Caco-2 (cell line): Measurements from ENCODE around the gene OAF. TPM values are rescaled to one million over a fixed set of nuclear protein-coding genes. Genes with fewer than 3 reads are reported as not detected.

Source experiments
- BruUV-seq: library from RNA; stranded (reverse); fragments of 400-500 nt; replicated peaks from 2 replicates; lab custom pipeline; 2021; lab: Mats Ljungman, UMichigan
- CTCF ChIA-PET: fragments of 300-600 bp; sonication (Branson Sonifier 250); formaldehyde crosslinking; loops from one replicate; lab custom pipeline; 2022; ENCODE audit warnings: antibody characterized with exemption; lab: Charles Lee
- POLR2A ChIA-PET: fragments of 300-600 bp; sonication (Branson Sonifier 250); formaldehyde crosslinking; loops from one replicate; lab custom pipeline; 2022; ENCODE audit warnings: antibody characterized with exemption; lab: Charles Lee
- DNase-seq, 2 experiments: peaks; one replicate each; pipeline versions ENCODE4 v3.0.0 to v3.0.0-alpha.2; 2020 to 2022
- H3K27me3 ChIP-seq: replicated peaks from 2 replicates; pipeline ENCODE4 v1.6.0; 2011; ENCODE audit warnings: low read length; ENCODE audit not compliant: control insufficient read depth, insufficient read depth
- H3K36me3 ChIP-seq: 2 replicates; pipeline ENCODE4 v1.5.1; 2011; ENCODE audit warnings: low read length; ENCODE audit not compliant: control insufficient read depth, insufficient read depth
- H3K4me1 ChIP-seq: fragments of 250-450 bp; sonication (Bioruptor Pico); 2 replicates; pipeline ENCODE4 v1.5.1; 2020; ENCODE audit warnings: mild to moderate bottlenecking
- H3K4me3 ChIP-seq: 2 replicates; pipeline ENCODE4 v1.5.1; 2011; ENCODE audit warnings: low read depth, mild to moderate bottlenecking, control low read depth, low read length
- H3K9me3 ChIP-seq: fragments of 250-450 bp; sonication (Bioruptor Pico); 2 replicates; pipeline ENCODE4 v1.5.1; 2020; ENCODE audit warnings: mild to moderate bottlenecking, moderate library complexity
- H3K27ac Mint-ChIP-seq: one replicate; pipeline ENCODE4 v1.8.0; 2022; ENCODE audit warnings: mixed read lengths; ENCODE audit not compliant: unreplicated experiment
- H3K27me3 Mint-ChIP-seq: one replicate; pipeline ENCODE4 v1.8.0; 2022; ENCODE audit warnings: mixed read lengths; ENCODE audit not compliant: insufficient read depth, unreplicated experiment
- H3K36me3 Mint-ChIP-seq: one replicate; pipeline ENCODE4 v1.8.0; 2022; ENCODE audit warnings: mild to moderate bottlenecking, mixed read lengths; ENCODE audit not compliant: insufficient read depth, unreplicated experiment
- H3K4me1 Mint-ChIP-seq: one replicate; pipeline ENCODE4 v1.8.0; 2022; ENCODE audit warnings: low read depth, mixed read lengths; ENCODE audit not compliant: unreplicated experiment
- H3K4me3 Mint-ChIP-seq: one replicate; pipeline ENCODE4 v1.8.0; 2022; ENCODE audit warnings: mild to moderate bottlenecking, moderate library complexity, mixed read lengths; ENCODE audit not compliant: unreplicated experiment
- H3K9me3 Mint-ChIP-seq: one replicate; pipeline ENCODE4 v1.8.0; 2022; ENCODE audit warnings: mixed read lengths; ENCODE audit not compliant: unreplicated experiment
- CTCF ChIP-seq, 2 experiments: fragments of 200-600 bp in 1 of 2; IDR thresholded peaks; 1 replicate in 1 of 2; 2 replicates in 1 of 2; pipeline versions ENCODE4 v1.5.1 to v1.8.0; 2011 to 2022; ENCODE audit warnings: antibody characterized with exemption in 1 of 2, control low read depth in 1 of 2, inconsistent platforms in 1 of 2, low read depth in 1 of 2, low read length in 1 of 2, mild to moderate bottlenecking in 1 of 2, moderate library complexity in 1 of 2; ENCODE audit not compliant: insufficient read depth in 1 of 2, severe bottlenecking in 1 of 2, unreplicated experiment in 1 of 2
- intact Hi-C: fragments of 100-400 bp; cut with micrococcal nuclease; formaldehyde crosslinking; loops from one replicate; pipeline ENCODE4 v1.10.0; 2022; ENCODE audit not compliant: unreplicated experiment
- total RNA-seq: library from RNA; stranded (reverse); gene quantifications from 2 replicates; pipeline ENCODE4 v1.2.3, GENCODE V29; 2022

The OAF gene
- total RNA-seq, 1 experiment from 2014 or later, result 31.3 TPM

GRCh38 chr11:120217941-120218694, 7.3 kb downstream of the OAF start:
- no peak for TF ChIP-seq CTCF (IDR thresholded peaks at IDR 0.05; ENCODE audit: insufficient read depth in 1 of 2, low read depth in 1 of 2, low read length in 1 of 2, severe bottlenecking in 1 of 2, unreplicated experiment in 1 of 2)

GRCh38 chr11:120218695-120219033, 7.8 kb downstream of the OAF start:
- Histone ChIP-seq H3K36me3 (peaks cover 4% of the 10 kb centered on the region; the same call in 1 of the 2 replicates), H3K4me1 (peaks cover 11% of the 10 kb centered on the region), H3K4me3 (no peak overlapping the region), H3K9me3 (no peaks in the 10 kb centered on the region), H3K27me3 (no peaks in the 10 kb centered on the region)
- ChIA-PET POLR2A (no interaction called here), CTCF (no interaction called here)
- Mint-ChIP-seq H3K4me1 (peaks cover 12% of the 10 kb centered on the region), H3K27ac (no peak overlapping the region), H3K9me3 (no peaks in the 10 kb centered on the region), H3K36me3 (no peaks in the 10 kb centered on the region), H3K27me3 (no peaks in the 10 kb centered on the region), H3K4me3 (no peak overlapping the region)
- intact Hi-C loops, result no loop called here
- BruUV-seq, result no TSS peak
- no peak for DNase-seq
- no peak for TF ChIP-seq CTCF (IDR thresholded peaks at IDR 0.05; ENCODE audit: insufficient read depth in 1 of 2, low read depth in 1 of 2, low read length in 1 of 2, severe bottlenecking in 1 of 2, unreplicated experiment in 1 of 2)

More at GRCh38 chr11:120217941-120218694, 7.3 kb downstream of the OAF start:
- Histone ChIP-seq H3K27me3 (no peaks in the 10 kb centered on the region), H3K36me3 (peaks cover 4% of the 10 kb centered on the region; the same call in 1 of the 2 replicates), H3K9me3 (no peaks in the 10 kb centered on the region), H3K4me3 (no peak overlapping the region), H3K4me1 (peaks cover 13% of the 10 kb centered on the region)
- no peaks in the 10 kb centered on the region for H3K9me3 Mint-ChIP-seq
- POLR2A ChIA-PET, result no interaction called here
- no peaks in the 10 kb centered on the region for H3K36me3 Mint-ChIP-seq
- no TSS peak for BruUV-seq
- H3K27me3 Mint-ChIP-seq, result no peaks in the 10 kb centered on the region
- CTCF ChIA-PET, result no interaction called here
- no peak overlapping the region for H3K4me3 Mint-ChIP-seq
- intact Hi-C loops, result no loop called here
- DNase-seq, result no peak
- peaks cover 12% of the 10 kb centered on the region for H3K4me1 Mint-ChIP-seq
- H3K27ac Mint-ChIP-seq, result no peak overlapping the region

- H3K4me3 ChIP-seq, result no peak overlapping the region
- H3K27ac Mint-ChIP-seq, result no peak overlapping the region
- peaks cover 12% of the 10 kb centered on the region for H3K4me1 Mint-ChIP-seq
- no peak for TF ChIP-seq CTCF (IDR thresholded peaks at IDR 0.05; ENCODE audit: insufficient read depth in 1 of 2, low read depth in 1 of 2, low read length in 1 of 2, severe bottlenecking in 1 of 2, unreplicated experiment in 1 of 2)
- no peaks in the 10 kb centered on the region for H3K9me3 Mint-ChIP-seq
- H3K27me3 Mint-ChIP-seq, result no peaks in the 10 kb centered on the region
- DNase-seq, result no peak
- ChIA-PET CTCF (no interaction called here), POLR2A (no interaction called here)
- H3K27me3 ChIP-seq, result no peaks in the 10 kb centered on the region
- no peaks in the 10 kb centered on the region for H3K9me3 ChIP-seq
- no peaks in the 10 kb centered on the region for H3K36me3 Mint-ChIP-seq
- peaks cover 3% of the 10 kb centered on the region; the same call in 1 of the 2 replicates for H3K36me3 ChIP-seq
- H3K4me3 Mint-ChIP-seq, result no peak overlapping the region
- BruUV-seq, result no TSS peak
- peaks cover 11% of the 10 kb centered on the region for H3K4me1 ChIP-seq
- intact Hi-C loops, result no loop called here
Measured at GRCh38 chr11:120219232-120219937, 8.6 kb downstream of the OAF start.
